MCF 10A (cell line): ENCODE data around the gene PCDHA12. TPM values are rescaled to one million over a fixed set of nuclear protein-coding genes. Genes with fewer than 3 reads are reported as not detected.

ENCODE experiments used
- BruUV-seq: library from RNA; stranded (reverse); fragments of 400-500 nt; replicated peaks from 2 replicates; lab custom pipeline; 2021; lab: Mats Ljungman, UMichigan
- CTCF ChIA-PET: fragments of 300-600 bp; sonication (Branson Sonifier 250); formaldehyde crosslinking; extraction: SDS; loops from one replicate; lab custom pipeline; 2021; ENCODE audit warnings: antibody characterized with exemption, inconsistent platforms; lab: Yijun Ruan, JAX
- POLR2A ChIA-PET: fragments of 300-600, 350-650 bp; sonication (Branson Sonifier 250); formaldehyde crosslinking; extraction: SDS; loops from one replicate; lab custom pipeline; 2020; ENCODE audit warnings: antibody characterized with exemption, inconsistent platforms; lab: Yijun Ruan, JAX
- DNase-seq: peaks from one replicate; pipeline ENCODE4 v3.0.0-alpha.2; 2018; ENCODE audit not compliant: unreplicated experiment
- H3K27ac Mint-ChIP-seq: one replicate; pipeline ENCODE4 v1.8.0; 2022; ENCODE audit warnings: mild to moderate bottlenecking, low read depth, mixed read lengths; ENCODE audit not compliant: unreplicated experiment
- H3K27me3 Mint-ChIP-seq: one replicate; pipeline ENCODE4 v1.8.0; 2022; ENCODE audit warnings: mixed read lengths; ENCODE audit not compliant: insufficient read depth, unreplicated experiment
- H3K36me3 Mint-ChIP-seq: one replicate; pipeline ENCODE4 v1.8.0; 2022; ENCODE audit warnings: mild to moderate bottlenecking, moderate library complexity, mixed read lengths; ENCODE audit not compliant: insufficient read depth, unreplicated experiment
- H3K4me1 Mint-ChIP-seq: one replicate; pipeline ENCODE4 v1.8.0; 2022; ENCODE audit warnings: mixed read lengths; ENCODE audit not compliant: insufficient read depth, unreplicated experiment
- H3K4me3 Mint-ChIP-seq: one replicate; pipeline ENCODE4 v1.8.0; 2022; ENCODE audit warnings: mild to moderate bottlenecking, moderate library complexity, mixed read lengths; ENCODE audit not compliant: unreplicated experiment
- H3K9me3 Mint-ChIP-seq: one replicate; pipeline ENCODE4 v1.8.0; 2022; ENCODE audit warnings: mixed read lengths; ENCODE audit not compliant: unreplicated experiment
- CTCF ChIP-seq: fragments of 200-600 bp; IDR thresholded peaks from one replicate; pipeline ENCODE4 v1.8.0; 2022; ENCODE audit warnings: antibody characterized with exemption, mild to moderate bottlenecking; ENCODE audit not compliant: unreplicated experiment
- intact Hi-C: fragments of 100-400 bp; cut with micrococcal nuclease; formaldehyde crosslinking; loops from 2 replicates; pipeline ENCODE4 v1.14.1; 2022
- total RNA-seq: library from RNA; stranded (reverse); gene quantifications from 2 replicates; pipeline ENCODE4 v1.2.3, GENCODE V29; 2022

PCDHA12 gene
- total RNA-seq, 1 experiment from 2014 or later, result 6.1 TPM

DNA sequence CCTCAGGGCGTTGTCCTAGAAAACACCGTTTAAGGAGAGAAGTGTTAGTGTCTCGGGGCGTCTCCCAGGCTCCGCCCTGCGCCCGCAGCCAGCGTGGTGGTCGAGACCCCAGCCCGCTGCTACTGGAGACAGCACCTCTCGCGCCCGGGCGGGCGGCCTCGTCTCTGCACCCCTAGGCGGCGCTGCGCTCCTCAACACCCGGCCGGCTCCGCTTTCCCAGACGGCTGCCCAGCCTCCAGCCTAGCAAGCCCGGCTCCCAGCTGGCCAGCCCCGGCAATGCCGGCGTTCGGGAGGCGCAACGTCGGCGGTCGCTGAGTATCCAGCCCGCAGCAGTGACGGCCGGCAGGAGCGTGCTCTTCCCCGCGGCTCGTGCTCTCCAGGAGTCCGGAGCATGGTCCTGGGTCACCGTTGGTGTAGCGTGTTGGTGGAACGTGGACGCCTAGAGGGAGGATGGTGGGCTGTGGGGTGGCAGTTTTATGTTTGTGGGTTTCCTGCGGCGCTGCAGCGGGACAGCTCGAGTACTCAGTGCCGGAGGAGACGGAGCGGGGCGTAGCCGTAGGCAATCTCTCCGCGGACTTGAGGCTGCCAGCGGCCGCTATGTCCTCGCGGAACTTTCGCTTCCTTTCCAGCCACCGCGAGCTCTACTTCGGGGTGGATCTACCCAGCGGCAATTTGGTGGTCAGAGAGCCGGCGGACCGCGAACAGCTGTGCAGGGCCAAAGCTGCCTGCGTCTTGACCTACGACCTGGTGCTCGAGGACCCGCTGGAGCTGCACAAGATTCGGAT, 51.5 kb downstream of the PCDHA12 start:
- intact Hi-C loops, result loop anchor here (1.0 to 2.0 kb wide), 7 partner anchors 22 to 114 kb away; partner anchors contain the start of genes PCDHA11, PCDHA12 and PCDHAC2
- H3K27ac Mint-ChIP-seq, result peak overlapping the region; percentile 85
- peak; percentile 98 for TF ChIP-seq CTCF
- DNase-seq, result peak; percentile 92
- peaks cover 7% of the 10 kb centered on the region for H3K36me3 Mint-ChIP-seq
- no TSS peak for BruUV-seq
- H3K27me3 Mint-ChIP-seq, result no peaks in the 10 kb centered on the region
- CTCF ChIA-PET, result interaction anchor here (0.5 to 7.0 kb wide), 60 partner anchors 8 to 651 kb away, joined by 3 to 152 read pairs (median 4); partner anchors contain the start of genes PCDHA12, PCDHA4 and PCDHAC2
- peak overlapping the region; percentile 95 for H3K4me3 Mint-ChIP-seq
- POLR2A ChIA-PET, result interaction anchor here (0.6 to 10.4 kb wide), 30 partner anchors 10 to 631 kb away, joined by 3 to 255 read pairs (median 5); partner anchors contain the start of genes PCDHA11, PCDHA12, PCDHA4 and PCDHAC2
- peaks cover 31% of the 10 kb centered on the region for H3K4me1 Mint-ChIP-seq
- no peaks in the 10 kb centered on the region for H3K9me3 Mint-ChIP-seq

- TF ChIP-seq CTCF, result no peak
- intact Hi-C loops, result loop anchor here (2.0 kb wide), 2 partner anchors 22 to 40 kb away; partner anchors contain the start of gene PCDHAC2
- Mint-ChIP-seq H3K4me3 (peak overlapping the region; percentile 95), H3K36me3 (peaks cover 7% of the 10 kb centered on the region), H3K27ac (peak overlapping the region; percentile 85), H3K9me3 (no peaks in the 10 kb centered on the region), H3K4me1 (peaks cover 31% of the 10 kb centered on the region), H3K27me3 (no peaks in the 10 kb centered on the region)
- CTCF ChIA-PET, result interaction anchor here (0.7 to 7.0 kb wide), 34 partner anchors 9 to 637 kb away, joined by 3 to 152 read pairs (median 5); partner anchors contain the start of genes PCDHA11, PCDHA12 and PCDHAC2
- no peak for DNase-seq
- BruUV-seq, result TSS peak; percentile 28
- POLR2A ChIA-PET, result interaction anchor here (0.6 to 10.4 kb wide), 22 partner anchors 9 to 630 kb away, joined by 3 to 255 read pairs (median 9); partner anchors contain the start of genes PCDHA12, PCDHA4 and PCDHAC2
Observed at GRCh38 chr5:140927228-140927573, 52.1 kb downstream of the PCDHA12 start.

Other genes with a start within 250 kb of the PCDHA12 start
- 0.79 and 2.2 TPM in 2 replicates for gene CD14, start 242.1 kb upstream of the PCDHA12 start, total RNA-seq
- gene TMCO6, start 235.9 kb upstream of the PCDHA12 start, total RNA-seq, result 15.7 and 17.2 TPM in 2 replicates
- gene NDUFA2, start 227.7 kb upstream of the PCDHA12 start, total RNA-seq, result 63.2 and 82.2 TPM in 2 replicates
- gene IK, start 227.5 kb upstream of the PCDHA12 start, total RNA-seq, result 128 and 160 TPM in 2 replicates
- 35.0 and 36.4 TPM in 2 replicates for gene WDR55, start 210.4 kb upstream of the PCDHA12 start, total RNA-seq
- gene DND1, start 201.7 kb upstream of the PCDHA12 start, total RNA-seq, result 4.3 and 5.1 TPM in 2 replicates
- 126 and 131 TPM in 2 replicates for gene HARS1, start 183.9 kb upstream of the PCDHA12 start, total RNA-seq
- 48.5 and 54.3 TPM in 2 replicates for gene HARS2, start 183.9 kb upstream of the PCDHA12 start, total RNA-seq
- 54.9 and 70.4 TPM in 2 replicates for gene ZMAT2, start 174.9 kb upstream of the PCDHA12 start, total RNA-seq
- gene PCDHA1, start 89.2 kb upstream of the PCDHA12 start, total RNA-seq, result 0.07 TPM in 1 of 2 replicates, not detected in the other
- gene PCDHA2, start 80.5 kb upstream of the PCDHA12 start, total RNA-seq, result not detected in 2 replicates
- gene PCDHA3, start 74.3 kb upstream of the PCDHA12 start, total RNA-seq, result not detected in 2 replicates
- gene PCDHA4, start 68.2 kb upstream of the PCDHA12 start, total RNA-seq, result 0.16 and 0.49 TPM in 2 replicates
- 0.12 and 0.22 TPM in 2 replicates for gene PCDHA5, start 53.7 kb upstream of the PCDHA12 start, total RNA-seq
- gene PCDHA6, start 47.3 kb upstream of the PCDHA12 start, total RNA-seq, result 1.0 and 1.5 TPM in 2 replicates
- 0.40 and 0.69 TPM in 2 replicates for gene PCDHA7, start 41.0 kb upstream of the PCDHA12 start, total RNA-seq
- 0.25 TPM in 1 of 2 replicates, not detected in the other for gene PCDHA8, start 34.1 kb upstream of the PCDHA12 start, total RNA-seq
- gene PCDHA9, start 26.9 kb upstream of the PCDHA12 start, total RNA-seq, result 0.25 and 0.28 TPM in 2 replicates
- gene PCDHA10, start 19.4 kb upstream of the PCDHA12 start, total RNA-seq, result 0.15 and 0.16 TPM in 2 replicates
- 0.27 and 0.49 TPM in 2 replicates for gene PCDHA11, start 6.4 kb upstream of the PCDHA12 start, total RNA-seq
- 0.33 and 0.74 TPM in 2 replicates for gene PCDHA13, start 6.8 kb downstream of the PCDHA12 start, total RNA-seq
- 17.2 and 26.3 TPM in 2 replicates for gene PCDHAC1, start 51.0 kb downstream of the PCDHA12 start, total RNA-seq
- 9.3 and 12.3 TPM in 2 replicates for gene PCDHAC2, start 91.2 kb downstream of the PCDHA12 start, total RNA-seq
- not detected in 2 replicates for gene PCDHB1, start 176.1 kb downstream of the PCDHA12 start, total RNA-seq
- 2.4 and 2.6 TPM in 2 replicates for gene PCDHB2, start 219.3 kb downstream of the PCDHA12 start, total RNA-seq
- 0.42 and 0.49 TPM in 2 replicates for gene PCDHB3, start 225.2 kb downstream of the PCDHA12 start, total RNA-seq
- 0.44 and 1.3 TPM in 2 replicates for gene PCDHB4, start 246.5 kb downstream of the PCDHA12 start, total RNA-seq